Smooth muscle cell of the brain vasculature (primary cell): ENCODE measurements around the gene SSRP1.

Experiments
- DNase-seq: peaks from one replicate; pipeline ENCODE4 v3.0.0-alpha.2; 2012; ENCODE audit warnings: low read depth, low spot score

The SSRP1 gene

GRCh38 chr11:57359396-57359795 lies 23.7 kb upstream of the SSRP1 start:
- no peak for DNase-seq

GRCh38 chr11:57358991-57359390 lies 23.3 kb upstream of the SSRP1 start:
- no peak for DNase-seq

- no peak for DNase-seq
These were observed 22.9 kb upstream of the SSRP1 start for GRCh38 chr11:57358543-57358961.

GRCh38 chr11:57357856-57358255 lies 22.2 kb upstream of the SSRP1 start:
- DNase-seq = no peak

- no peak for DNase-seq
These were observed 21.6 kb upstream of the SSRP1 start for GRCh38 chr11:57357310-57357709.

- DNase-seq = no peak
These were observed 20.6 kb upstream of the SSRP1 start for GRCh38 chr11:57356268-57356667.

- no peak for DNase-seq
These were observed 19.0 kb upstream of the SSRP1 start for GRCh38 chr11:57354699-57355098.

GRCh38 chr11:57353852-57354251 lies 18.2 kb upstream of the SSRP1 start:
- no peak for DNase-seq

- no peak for DNase-seq
These were observed 17.8 kb upstream of the SSRP1 start for GRCh38 chr11:57353446-57353845.

- DNase-seq = no peak
These were observed 17.3 kb upstream of the SSRP1 start for GRCh38 chr11:57353036-57353435.

- no peak for DNase-seq
These were observed 14.0 kb upstream of the SSRP1 start for GRCh38 chr11:57349491-57350274.

- no peak for DNase-seq
These were observed 13.1 kb upstream of the SSRP1 start for GRCh38 chr11:57348636-57349313.

- DNase-seq = no peak
These were observed 12.4 kb upstream of the SSRP1 start for GRCh38 chr11:57348052-57348451.

- no peak for DNase-seq
These were observed 11.6 kb upstream of the SSRP1 start for GRCh38 chr11:57347336-57347735.

GRCh38 chr11:57345555-57346211 lies 10.0 kb upstream of the SSRP1 start:
- no peak for DNase-seq

- no peak for DNase-seq
These were observed 9.1 kb upstream of the SSRP1 start for GRCh38 chr11:57344826-57345225.

GRCh38 chr11:57343825-57344224 lies 8.1 kb upstream of the SSRP1 start:
- DNase-seq = no peak

- DNase-seq = no peak
These were observed 7.0 kb upstream of the SSRP1 start for GRCh38 chr11:57342702-57343101.

GRCh38 chr11:57341250-57341808 lies 5.6 kb upstream of the SSRP1 start:
- DNase-seq = no peak

GRCh38 chr11:57340039-57340615 lies 4.4 kb upstream of the SSRP1 start:
- no peak for DNase-seq

- no peak for DNase-seq
These were observed 3.6 kb upstream of the SSRP1 start for GRCh38 chr11:57339328-57339727.

GRCh38 chr11:57338142-57338541 lies 2.5 kb upstream of the SSRP1 start, which contains the start of gene P2RX3:
Gene P2RX3 (plus strand): TSS chr11:57338352. CDS start chr11:57338551, 199 bp downstream.
- DNase-seq = no peak
